ENCODE results near the gene ENOX2. TPM values are rescaled to one million over a fixed set of nuclear protein-coding genes. Genes with fewer than 3 reads are reported as not detected.

The ENOX2 gene
- total RNA-seq, 1 experiment from 2014 or later = 23.2 TPM

DNA sequence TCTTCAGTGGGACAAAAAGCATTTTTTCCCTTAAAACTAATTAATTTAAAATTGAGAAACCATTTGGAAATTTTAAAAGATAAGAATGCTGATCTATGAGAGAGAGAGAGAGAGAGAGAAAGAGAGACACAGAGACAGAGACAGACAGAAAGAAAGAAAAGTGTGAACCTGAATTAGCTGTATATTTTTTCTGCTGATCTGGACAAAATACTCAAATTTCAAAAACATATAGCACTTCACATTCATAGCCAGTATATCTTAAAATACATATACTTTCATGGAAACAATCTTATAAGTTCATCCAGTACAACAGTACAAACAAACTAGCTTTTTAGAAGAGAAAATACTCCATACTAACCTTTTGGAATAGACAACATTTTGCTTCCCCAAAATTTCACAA lies 18.4 kb downstream of the ENOX2 start:
- no peak for DNase-seq (ENCODE audit: low read depth)

DNA sequence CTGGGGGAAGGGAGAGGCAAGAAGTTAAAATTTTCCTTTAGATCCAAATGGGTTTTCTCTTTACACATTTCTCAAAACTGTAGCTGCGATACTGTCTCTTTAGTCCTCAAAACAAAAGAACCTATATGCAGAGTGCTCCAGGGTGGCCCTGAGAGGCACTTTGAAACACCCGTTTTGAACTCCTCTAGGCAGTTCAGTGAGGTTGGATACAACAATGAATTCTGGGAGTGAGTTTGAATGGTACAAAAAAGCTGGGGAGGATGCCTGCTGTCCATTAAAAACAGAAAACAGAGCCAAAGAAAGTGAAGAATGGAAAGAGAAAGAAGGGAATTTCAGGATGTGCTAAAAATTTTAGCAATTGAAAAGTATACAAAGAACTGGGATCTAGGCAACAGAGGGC lies 23.1 kb downstream of the ENOX2 start:
- no peak for DNase-seq (ENCODE audit: low read depth)

DNA sequence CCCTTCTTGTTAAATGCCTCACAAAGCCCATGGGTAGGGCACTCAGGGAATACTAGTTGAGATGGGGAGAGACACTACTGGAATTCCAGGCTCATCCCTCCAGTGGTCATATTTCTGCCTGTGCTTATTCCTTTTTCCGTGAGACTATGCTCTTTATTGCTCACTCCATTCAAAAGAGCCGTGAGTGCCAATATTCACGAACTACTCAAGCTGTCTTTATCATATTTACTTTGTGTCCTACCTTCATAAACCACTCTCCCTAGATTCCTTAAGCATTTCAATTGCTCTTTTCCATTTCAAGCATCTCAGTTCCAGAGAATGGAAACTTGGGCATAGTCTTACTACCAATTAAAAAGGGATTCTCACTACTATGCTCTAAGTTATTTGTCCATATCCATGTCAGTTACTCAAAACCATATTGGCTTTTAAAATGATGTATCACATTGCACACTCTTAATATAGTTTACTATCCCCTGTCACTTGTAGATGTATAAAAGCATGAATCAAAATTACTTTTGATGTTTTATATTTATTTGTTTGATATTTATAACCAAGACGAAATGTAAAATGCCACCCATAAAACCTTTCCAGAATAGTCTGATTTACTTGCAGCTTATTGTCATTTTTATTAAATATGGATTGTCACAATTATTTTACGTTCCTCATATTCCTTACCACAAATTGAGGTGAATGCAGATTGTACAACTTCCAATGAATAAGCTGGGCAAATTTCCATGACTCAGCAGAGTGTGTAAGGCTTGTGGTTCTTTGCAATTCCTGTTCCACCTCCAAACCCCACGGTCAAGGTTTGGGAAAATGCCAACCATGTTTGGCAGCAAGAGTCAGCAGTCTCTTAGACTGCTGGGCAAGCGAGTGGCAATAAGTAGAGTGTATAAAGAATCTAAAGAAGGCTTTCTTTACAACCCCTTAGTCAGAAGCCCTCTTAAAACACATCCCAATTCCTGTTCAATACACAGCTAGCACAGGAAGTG lies 24.4 kb downstream of the ENOX2 start:
- peak; percentile 98 for DNase-seq (ENCODE audit: low read depth)

DNA sequence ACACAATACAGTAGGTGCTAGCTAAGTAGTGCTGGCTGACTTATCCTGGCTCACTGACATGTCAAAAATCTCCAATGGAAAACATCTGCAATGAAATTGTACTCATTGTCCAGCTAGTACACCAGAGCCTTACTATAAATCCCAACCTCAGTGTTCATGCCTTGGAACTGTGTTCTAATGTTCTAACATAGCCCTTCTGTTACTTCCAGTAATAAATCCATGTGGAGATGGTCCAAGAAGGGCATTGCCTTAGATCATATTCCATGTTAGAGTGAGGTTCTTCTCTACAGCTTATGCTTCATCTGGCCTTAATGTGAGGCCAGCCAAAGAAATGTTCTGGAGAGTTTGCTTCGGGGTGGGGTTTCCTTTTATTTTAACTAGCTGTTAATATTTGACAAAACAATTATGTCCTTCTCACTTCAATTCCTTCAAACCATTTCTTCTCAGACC lies 25.1 kb downstream of the ENOX2 start:
- no peak for DNase-seq (ENCODE audit: low read depth)

DNA sequence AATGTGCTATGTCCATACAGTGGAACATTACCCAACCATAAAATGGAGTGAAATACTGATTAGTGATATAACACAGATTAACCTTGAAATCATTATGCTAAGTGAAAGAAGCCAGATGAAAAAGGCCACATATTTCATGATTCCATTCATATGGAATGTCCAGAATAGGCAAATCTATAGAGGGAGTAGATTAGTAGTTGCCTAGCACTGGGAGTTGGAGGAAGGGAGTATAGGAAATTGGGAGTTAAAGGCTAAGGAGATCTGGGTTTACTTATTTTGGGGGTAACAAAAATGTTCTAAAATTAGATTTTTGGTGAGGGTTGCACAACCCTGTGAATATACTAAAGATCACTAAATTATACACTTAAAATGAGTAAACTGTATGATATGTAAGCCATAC lies 26.8 kb downstream of the ENOX2 start:
- no peak for DNase-seq (ENCODE audit: low read depth)

DNA sequence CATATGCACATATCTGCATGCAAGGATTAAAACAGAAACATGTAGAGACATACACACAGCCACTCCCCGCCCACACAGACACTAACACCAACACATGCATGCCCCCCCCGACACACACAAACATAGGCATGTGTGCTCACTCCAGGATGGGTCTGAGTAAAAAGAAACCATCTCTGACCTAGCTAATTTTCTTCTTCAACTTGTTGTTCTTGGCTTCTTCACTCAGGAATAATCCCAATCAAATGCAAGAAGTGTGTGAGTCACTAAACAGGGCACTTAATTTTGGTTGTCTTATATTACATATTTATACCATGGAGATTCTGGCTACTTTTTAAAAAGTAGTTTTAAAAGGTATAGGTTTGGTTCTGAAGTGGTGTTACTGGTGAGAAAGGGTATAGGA lies 28.3 kb downstream of the ENOX2 start:
- peak; percentile 47 for DNase-seq (ENCODE audit: low read depth)

DNA sequence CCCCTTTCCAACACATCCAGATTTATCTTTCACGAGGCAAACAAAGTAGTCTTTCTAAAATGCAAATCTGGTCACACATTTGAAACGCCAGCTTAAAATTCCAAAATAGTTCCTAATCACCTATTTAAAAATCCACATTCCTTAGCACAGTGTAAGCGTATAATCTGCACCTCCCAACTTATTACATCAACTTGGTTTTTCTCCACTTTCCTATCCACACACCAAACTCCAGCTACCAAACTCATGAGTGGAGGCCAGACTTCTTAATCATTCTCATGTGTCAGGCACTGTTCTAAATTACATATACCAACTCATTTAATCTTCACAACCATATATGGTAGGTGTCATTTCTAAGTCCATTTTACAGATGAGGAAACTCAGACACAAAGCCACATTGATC lies 33.8 kb downstream of the ENOX2 start:
- DNase-seq (ENCODE audit: low read depth) = peak; percentile 32

DNA sequence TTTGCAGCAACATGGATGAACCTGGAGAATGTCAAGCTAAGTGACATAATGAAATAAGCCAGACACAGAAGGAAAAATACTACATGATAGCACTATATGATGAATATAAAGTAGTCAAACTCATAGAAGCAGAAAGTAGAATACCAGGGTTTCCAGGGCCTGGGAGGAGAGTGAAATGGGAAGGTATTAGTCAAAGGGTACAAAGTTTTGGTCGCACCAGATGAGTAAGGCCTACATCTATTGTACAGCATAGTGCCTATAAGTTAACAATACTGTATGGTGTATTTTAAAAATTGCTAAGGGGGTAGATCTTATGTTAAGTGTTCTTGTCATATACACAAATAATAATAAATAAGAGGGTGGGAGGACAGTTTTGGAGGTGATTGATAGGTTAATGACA lies 41.5 kb downstream of the ENOX2 start:
- DNase-seq (ENCODE audit: low read depth) = no peak

DNA sequence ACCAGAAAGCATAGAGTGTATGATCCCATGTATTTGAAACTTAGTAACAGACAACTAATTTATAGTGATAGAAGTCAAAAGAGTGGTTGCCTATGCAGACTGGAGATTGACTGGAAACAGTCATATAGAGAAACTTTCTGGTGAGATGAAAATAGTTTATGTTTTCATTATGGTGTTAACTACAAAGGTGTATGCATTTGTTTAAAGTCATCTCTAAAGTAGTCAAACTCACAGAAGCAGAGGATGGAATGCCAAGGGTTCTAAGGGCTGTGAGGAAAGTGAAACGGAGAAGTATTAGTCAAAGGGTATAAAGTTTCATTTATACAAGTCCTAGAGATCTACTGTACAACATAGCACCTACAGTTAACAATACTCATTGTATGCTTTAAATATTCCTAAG lies 45.8 kb downstream of the ENOX2 start:
- no peak for DNase-seq (ENCODE audit: low read depth)

DNA sequence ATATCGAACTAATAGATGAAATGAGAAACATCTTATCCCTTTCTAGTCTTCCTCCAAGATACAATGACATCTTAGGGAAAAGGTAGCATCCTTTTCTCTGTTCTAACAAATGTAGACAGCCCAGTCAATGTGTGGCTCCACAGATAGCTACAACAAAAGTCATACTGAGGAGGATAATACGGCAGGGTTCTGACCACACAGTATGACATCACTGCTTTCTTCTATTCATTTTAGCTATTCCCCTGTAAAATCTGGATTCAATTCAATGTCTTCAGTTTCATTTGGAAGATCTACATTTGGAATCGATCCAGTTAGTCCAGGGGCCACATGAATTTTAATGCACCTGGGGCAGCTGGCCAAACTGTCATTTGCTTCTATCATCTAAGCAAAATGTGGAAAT lies 51.4 kb downstream of the ENOX2 start:
- peak; percentile 39 for DNase-seq (ENCODE audit: low read depth)

DNA sequence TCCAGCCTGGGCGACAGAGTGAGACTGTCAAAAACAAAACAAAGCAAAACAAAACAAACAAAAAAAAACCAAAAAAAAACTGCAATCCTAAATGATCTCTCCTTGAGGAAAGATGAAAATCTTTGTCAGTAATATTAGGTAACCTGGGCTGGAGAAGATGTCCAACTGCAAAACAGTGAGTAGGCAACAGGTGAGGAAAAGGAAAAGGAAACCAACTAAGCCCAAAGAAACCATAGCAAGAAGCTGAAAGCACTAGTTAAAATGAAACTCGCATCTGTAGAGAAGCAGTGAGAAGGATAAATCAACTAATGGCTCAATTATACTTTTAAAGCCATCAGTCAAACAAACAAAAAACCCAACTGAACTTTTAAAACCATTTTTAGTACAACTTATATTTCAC lies 54.2 kb downstream of the ENOX2 start:
- DNase-seq (ENCODE audit: low read depth) = no peak

DNA sequence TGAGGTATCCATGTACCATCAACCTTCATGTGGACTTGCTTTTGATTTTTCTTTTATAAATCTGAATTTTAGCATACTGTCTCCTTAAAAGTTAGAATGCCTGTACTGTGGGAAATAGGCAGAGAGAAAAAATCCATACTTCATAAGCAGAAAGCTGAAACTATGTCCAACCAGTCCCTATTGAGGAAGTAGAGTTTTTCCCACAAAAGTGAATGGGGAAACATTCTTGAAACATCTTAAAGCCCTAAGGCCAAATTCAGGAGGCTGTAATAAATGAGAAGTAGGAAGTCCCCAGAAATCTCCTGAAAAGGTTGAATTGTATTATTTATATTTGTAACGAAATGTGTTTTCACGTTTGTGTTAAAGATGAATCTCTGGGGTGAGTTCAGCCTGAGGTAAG lies 56.3 kb downstream of the ENOX2 start:
- no peak for DNase-seq (ENCODE audit: low read depth)

DNA sequence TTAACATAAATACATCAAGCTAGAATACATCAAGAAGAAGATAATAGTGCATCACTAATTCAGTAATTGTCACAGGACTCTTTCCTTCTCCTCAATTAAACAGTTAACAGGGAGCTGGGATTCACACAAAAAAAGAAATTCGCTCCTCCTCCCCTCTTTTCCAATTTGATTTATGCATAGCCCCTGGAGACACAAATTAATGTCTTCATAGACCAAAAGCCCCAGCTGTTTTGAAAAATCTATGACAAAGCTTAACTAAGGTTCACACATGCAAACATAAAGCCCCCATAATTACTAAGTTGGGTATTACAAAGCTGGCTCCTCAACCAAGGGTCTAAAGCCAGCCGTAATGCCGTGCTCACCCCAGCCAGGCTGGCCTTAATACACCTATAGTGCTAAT lies 61.2 kb downstream of the ENOX2 start:
- DNase-seq (ENCODE audit: low read depth) = no peak

DNA sequence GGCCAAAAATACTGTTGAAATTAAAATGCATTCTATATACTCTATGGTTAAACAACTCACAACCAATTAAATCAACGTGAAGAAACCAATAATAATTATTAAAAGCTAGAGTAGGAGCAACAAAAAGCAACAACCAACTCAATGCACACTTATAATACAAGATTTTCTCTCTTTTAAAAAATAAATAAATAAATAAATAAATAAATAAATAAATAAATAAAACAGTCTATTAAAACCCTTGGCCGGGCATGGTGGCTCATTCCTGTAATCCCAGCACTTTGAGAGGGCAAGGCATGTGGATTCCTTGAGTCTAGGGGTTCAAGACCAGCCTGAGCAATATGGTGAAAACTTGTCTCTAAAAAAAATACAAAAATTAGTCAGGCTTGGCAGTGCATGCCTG lies 62.7 kb downstream of the ENOX2 start:
- DNase-seq (ENCODE audit: low read depth) = no peak

DNA sequence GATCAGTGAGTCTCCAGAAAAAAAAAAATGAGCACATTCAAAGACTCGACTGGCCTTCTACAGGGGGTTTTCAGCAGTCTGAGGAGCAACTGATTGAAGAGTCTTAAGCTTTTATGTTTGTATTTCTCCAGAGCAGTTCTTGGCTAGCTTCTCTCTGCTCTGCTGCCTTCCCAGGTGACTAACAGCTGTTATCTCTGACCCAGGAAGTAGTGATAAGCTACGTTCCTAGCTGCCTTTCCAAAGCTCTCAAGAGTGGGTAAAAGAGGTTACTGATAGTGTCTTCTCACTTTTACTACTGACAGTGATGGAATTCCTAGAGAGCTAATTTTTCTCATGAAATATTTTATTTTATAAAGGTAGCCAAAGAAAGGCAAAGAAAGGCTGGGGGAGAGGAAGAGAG lies 66.6 kb downstream of the ENOX2 start:
- no peak for DNase-seq (ENCODE audit: low read depth)

DNA sequence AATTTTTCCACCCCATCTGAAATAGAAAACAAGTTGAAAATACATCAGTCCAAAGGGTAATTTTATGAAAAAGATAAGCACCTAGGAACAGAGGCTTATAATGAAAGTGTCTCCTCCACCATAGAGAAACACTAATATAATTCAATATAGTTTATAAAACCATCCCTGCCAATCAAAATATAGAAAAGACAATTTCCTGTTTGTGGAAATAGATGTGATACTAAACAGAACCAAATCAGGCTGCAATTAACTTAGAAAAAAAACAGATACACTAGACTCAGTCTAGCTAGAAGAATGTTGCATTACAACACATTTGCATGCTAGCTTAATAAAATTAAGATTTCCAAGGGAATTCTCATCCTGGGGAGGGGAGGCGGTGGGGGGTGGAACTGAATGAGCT lies 68.2 kb downstream of the ENOX2 start:
- no peak for DNase-seq (ENCODE audit: low read depth)

DNA sequence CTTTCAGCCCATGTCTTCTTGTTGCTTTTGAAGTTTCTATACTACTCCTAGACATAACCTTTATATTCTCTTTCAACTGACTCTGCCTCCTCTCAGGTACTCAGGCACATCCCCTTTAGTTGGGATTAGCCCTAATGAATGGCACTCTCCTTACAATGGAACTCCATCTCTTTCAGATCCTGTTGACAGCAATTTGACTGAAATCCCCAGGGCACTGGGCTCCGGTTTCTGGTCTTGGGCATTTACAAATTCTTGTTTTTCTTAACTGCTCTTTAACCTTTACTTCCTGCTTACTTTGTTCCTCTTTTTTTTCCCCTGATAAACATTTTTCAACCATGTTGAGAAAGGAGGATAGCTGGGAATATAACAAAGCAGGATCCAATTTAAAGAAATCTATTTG lies 68.9 kb downstream of the ENOX2 start:
- no peak for DNase-seq (ENCODE audit: low read depth)

DNA sequence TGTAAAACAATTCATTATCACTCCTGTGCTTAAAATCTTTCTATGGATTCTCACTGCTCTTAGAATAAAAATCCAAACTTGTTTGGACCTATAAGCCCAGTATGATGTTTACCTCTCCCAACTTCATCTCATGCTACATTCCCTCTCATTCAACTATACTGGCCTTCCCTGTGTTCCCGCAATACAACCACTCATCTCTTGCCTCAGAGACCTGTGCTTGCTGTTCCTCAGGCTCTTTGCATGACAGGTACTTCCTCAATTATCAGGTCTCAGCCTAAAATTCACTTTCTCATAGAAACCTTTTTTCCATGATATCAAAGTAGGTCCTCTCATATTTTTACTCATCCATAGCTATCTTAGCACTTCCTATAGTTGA lies 71.7 kb downstream of the ENOX2 start:
- no peak for DNase-seq (ENCODE audit: low read depth)

DNA sequence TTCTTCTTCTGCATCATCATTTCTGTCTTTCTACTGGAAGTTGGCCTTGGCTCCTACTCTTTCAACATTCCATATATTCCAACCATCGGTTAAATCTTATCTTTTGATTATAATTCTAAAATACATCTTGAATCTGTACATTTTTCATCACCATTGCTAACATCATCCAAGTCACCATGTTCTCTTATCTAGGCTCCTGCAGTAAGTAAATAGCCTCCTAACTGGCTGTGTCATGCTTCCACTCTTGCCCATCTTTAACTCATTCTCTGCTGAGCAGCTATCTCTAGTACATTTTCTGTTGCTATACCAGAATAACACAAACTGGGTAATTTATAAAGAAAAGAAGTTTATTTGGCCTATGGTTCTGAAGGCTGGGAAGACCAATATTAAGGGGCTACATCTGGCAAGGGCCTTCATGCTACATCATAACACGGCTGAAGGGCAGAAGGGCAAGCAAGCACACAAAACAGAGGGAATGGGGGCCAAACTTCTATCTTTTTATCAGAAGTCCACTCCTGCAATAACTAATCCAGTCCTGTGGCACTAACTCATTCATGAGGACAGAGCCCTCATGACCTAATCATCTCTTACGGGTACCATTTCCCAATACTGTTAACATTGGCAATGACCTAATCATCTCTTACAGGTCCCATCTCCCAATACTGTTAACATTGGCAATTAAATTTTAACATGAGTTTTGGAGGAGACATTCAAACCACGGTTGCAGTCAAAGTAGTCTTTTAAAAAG lies 72.2 kb downstream of the ENOX2 start:
- DNase-seq (ENCODE audit: low read depth) = no peak

DNA sequence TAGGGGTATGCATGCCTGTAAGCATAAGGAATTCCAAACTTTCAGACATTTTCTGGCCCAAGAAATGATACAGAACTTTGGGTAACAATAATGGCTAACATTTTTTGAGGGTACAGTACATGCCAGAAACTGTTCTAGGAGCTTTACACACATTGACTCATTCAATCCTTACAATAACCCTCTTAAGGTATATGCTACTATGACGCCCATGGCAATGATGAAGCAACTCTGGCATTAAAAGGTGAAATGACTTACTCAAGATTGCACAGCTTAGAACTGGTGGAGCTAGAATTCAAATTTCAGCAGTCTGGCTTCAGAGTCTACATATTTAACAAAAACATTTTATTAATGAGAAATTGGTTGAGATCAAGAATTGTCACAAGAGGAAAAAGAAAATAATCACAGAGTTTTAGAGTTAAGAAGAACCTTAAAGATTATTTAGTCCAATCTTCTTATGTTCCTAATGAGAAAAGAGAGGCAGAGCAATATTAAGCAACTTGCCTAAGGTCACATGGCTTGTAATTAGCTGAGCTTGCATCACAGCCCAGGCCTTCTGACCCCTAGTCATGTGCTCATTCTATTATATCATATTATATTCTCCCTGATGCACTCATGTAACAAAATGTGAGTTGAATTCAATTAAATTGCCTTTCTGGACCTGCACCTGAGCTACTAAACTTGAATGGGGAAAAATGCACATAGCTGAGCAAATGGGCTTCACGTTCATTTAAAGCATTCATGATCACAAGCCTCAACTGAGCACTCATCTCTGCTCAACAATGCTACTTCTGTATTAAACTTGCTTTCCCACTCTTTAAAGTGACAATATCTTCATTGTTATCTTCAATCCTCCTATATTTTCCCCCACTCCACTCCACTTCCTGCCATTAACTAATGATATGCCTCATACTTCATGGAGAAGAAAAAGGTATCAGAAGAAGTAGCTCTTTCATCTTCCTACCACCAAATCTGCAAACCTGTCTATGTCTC lies 73.2 kb downstream of the ENOX2 start:
- no peak for DNase-seq (ENCODE audit: low read depth)

DNA sequence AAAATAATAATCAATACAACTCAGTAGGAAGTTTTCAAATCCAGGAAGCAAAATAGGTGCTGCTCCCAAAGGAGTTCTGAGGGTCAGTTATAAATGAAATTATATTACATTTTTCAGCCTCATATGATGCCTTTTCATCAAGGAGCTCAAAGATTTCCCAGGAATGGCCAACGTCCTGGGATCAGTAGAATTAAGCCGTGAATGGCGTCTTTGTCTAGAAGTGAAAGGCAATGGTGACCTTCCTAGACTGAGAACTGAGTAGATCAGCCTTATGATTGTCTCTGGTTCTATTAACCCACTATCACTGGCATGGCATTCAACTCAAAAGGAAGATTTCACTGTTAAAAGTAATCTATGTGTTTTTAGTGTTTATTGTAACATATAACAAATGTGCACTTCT lies 74.4 kb downstream of the ENOX2 start:
- DNase-seq (ENCODE audit: low read depth) = no peak

DNA sequence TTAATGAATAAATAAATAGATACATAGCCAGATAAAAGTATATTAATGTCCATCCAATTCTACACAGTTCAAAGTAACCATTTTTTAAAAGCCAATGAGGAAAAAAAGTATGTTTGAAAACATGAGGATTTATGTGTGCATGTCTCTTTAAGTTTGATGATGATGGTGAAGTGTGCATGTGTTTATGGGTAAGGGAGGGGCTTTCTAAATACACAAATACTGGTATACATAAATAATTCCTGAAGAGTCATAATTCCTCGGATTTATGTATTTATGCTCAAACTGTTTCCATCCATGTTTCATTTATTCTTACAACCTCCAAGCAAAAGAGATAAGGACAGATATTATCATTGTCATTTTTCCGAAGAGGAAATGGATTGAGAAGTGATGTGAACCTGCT lies 75.4 kb downstream of the ENOX2 start:
- no peak for DNase-seq (ENCODE audit: low read depth)

Measured in M059J (cell line).